Measurements from ENCODE around the gene HSD17B1. TPM values are rescaled to one million over a fixed set of nuclear protein-coding genes. Genes with fewer than 3 reads are reported as not detected.

Gene HSD17B1
- total RNA-seq, 3 donors from 2014 or later = 1.2 to 5.6 (median 1.8) TPM

GRCh38 chr17:42517516-42517915 lies 35.2 kb upstream of the HSD17B1 start:
- Histone ChIP-seq H3K4me3 (no peak overlapping the region), H3K36me3 (no peaks in the 10 kb centered on the region), H3K27me3 (no peaks in the 10 kb centered on the region), H3K27ac (peak overlapping the region; percentile 96 to 99), H3K4me1 (peaks cover 40 to 45% of the 10 kb centered on the region in 2 donors), H3K9me3 (no peaks in the 10 kb centered on the region)
- TF ChIP-seq CTCF (IDR thresholded peaks at IDR 0.05) (peak; percentile 91 to 93 (median 91)), POLR2A (IDR thresholded peaks at IDR 0.05) (no peak), POLR2AphosphoS5 (IDR thresholded peaks at IDR 0.05) (peak; percentile 18 to 78 (median 66))
- intact Hi-C loops (cut with DNase I; ENCODE audit: low total_unique reads) = no loop called here
- peak; percentile 85 to 86 for DNase-seq (ENCODE audit: low spot score in 2 of 2)

- peak; percentile 63 to 89 for DNase-seq (ENCODE audit: low spot score in 2 of 2)
- intact Hi-C loops (cut with DNase I; ENCODE audit: low total_unique reads) = no loop called here
- H3K4me3 ChIP-seq = peak overlapping the region in 1 of 3 donors; percentile 22
Observed at GRCh38 chr17:42518046-42518754, 34.5 kb upstream of the HSD17B1 start.

GRCh38 chr17:42518755-42519545 lies 33.8 kb upstream of the HSD17B1 start:
- peak overlapping the region in 1 of 3 donors; percentile 47 for H3K4me3 ChIP-seq
- H3K27me3 ChIP-seq = no peaks in the 10 kb centered on the region
- DNase-seq (ENCODE audit: low spot score in 2 of 2) = no peak
- TF ChIP-seq POLR2A (IDR thresholded peaks at IDR 0.05) (no peak), POLR2AphosphoS5 (IDR thresholded peaks at IDR 0.05) (no peak), CTCF (IDR thresholded peaks at IDR 0.05) (no peak)
- no peaks in the 10 kb centered on the region for H3K36me3 ChIP-seq
- peaks cover 40 to 52% of the 10 kb centered on the region in 2 donors for H3K4me1 ChIP-seq
- peak overlapping the region; percentile 96 to 99 for H3K27ac ChIP-seq
- H3K9me3 ChIP-seq = no peaks in the 10 kb centered on the region
- intact Hi-C loops (cut with DNase I; ENCODE audit: low total_unique reads) = no loop called here

More at GRCh38 chr17:42518046-42518754, 34.5 kb upstream of the HSD17B1 start:
- Histone ChIP-seq H3K27ac (peak overlapping the region; percentile 96 to 99), H3K9me3 (no peaks in the 10 kb centered on the region), H3K36me3 (no peaks in the 10 kb centered on the region), H3K4me1 (peaks cover 40 to 50% of the 10 kb centered on the region in 2 donors), H3K27me3 (no peaks in the 10 kb centered on the region)
- TF ChIP-seq POLR2AphosphoS5 (IDR thresholded peaks at IDR 0.05) (peak; percentile 61 to 94 (median 83)), CTCF (IDR thresholded peaks at IDR 0.05) (no peak), POLR2A (IDR thresholded peaks at IDR 0.05) (no peak)

- H3K4me3 ChIP-seq = peak overlapping the region in 2 of 3 donors; percentile 8 to 47
- no peaks in the 10 kb centered on the region for H3K9me3 ChIP-seq
- peak; percentile 83 to 95 for DNase-seq (ENCODE audit: low spot score in 2 of 2)
- intact Hi-C loops (cut with DNase I; ENCODE audit: low total_unique reads) = no loop called here
- peak overlapping the region; percentile 96 to 99 for H3K27ac ChIP-seq
- TF ChIP-seq CTCF (IDR thresholded peaks at IDR 0.05) (no peak), POLR2A (IDR thresholded peaks at IDR 0.05) (no peak), POLR2AphosphoS5 (IDR thresholded peaks at IDR 0.05) (peak; percentile 49 to 81 (median 80))
- no peaks in the 10 kb centered on the region for H3K27me3 ChIP-seq
- H3K36me3 ChIP-seq = no peaks in the 10 kb centered on the region
- H3K4me1 ChIP-seq = peaks cover 40 to 52% of the 10 kb centered on the region in 2 donors
Observed at GRCh38 chr17:42519546-42520491, 32.9 kb upstream of the HSD17B1 start.

Measured in breast epithelium (tissue), 4 donors.